GM10248 (cell line): ENCODE data around the gene FSTL4.

ENCODE experiments used
- CTCF ChIA-PET: fragments of 300-600 bp; sonication (Branson Sonifier 250); formaldehyde crosslinking; extraction: SDS; loops from one replicate; lab custom pipeline; 2021; ENCODE audit warnings: antibody characterized with exemption; lab: Yijun Ruan, JAX
- POLR2A ChIA-PET: fragments of 350-650 bp; sonication (Branson Sonifier 250); formaldehyde crosslinking; extraction: SDS; loops from one replicate; lab custom pipeline; 2020; ENCODE audit warnings: antibody characterized with exemption; lab: Yijun Ruan, JAX
- DNase-seq: peaks from one replicate; pipeline ENCODE4 v3.0.0; 2012; ENCODE audit errors: extremely low spot score
- TF ChIP-seq, protein P1 (sequence below): IDR thresholded peaks from 2 replicates; pipeline ENCODE4 v1.5.1; 2012; ENCODE audit warnings: mild to moderate bottlenecking, low read depth; ENCODE audit errors: extremely low read depth, missing control alignments, control extremely low read depth

Gene FSTL4

DNA sequence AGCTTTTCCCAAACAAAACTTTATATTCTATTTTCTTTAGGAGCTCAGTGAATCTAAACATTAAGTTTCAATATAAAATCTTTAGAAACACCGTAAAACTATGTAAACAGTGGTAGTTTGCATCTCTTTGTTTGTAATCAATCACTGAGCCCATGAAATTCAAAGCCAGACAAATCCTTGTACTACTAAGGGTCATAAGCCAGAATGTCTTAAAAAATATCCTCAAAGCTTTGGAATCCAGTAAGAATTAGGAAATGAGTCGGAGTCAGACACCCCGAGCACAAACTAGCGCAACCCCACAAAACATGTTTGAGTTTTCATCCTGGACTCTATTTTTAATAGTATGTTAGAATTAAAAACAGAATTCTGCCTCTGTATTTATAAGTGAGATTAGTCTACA lies 406.7 kb downstream of the FSTL4 start:
- TF ChIP-seq, protein P1, sequence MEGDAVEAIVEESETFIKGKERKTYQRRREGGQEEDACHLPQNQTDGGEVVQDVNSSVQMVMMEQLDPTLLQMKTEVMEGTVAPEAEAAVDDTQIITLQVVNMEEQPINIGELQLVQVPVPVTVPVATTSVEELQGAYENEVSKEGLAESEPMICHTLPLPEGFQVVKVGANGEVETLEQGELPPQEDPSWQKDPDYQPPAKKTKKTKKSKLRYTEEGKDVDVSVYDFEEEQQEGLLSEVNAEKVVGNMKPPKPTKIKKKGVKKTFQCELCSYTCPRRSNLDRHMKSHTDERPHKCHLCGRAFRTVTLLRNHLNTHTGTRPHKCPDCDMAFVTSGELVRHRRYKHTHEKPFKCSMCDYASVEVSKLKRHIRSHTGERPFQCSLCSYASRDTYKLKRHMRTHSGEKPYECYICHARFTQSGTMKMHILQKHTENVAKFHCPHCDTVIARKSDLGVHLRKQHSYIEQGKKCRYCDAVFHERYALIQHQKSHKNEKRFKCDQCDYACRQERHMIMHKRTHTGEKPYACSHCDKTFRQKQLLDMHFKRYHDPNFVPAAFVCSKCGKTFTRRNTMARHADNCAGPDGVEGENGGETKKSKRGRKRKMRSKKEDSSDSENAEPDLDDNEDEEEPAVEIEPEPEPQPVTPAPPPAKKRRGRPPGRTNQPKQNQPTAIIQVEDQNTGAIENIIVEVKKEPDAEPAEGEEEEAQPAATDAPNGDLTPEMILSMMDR: no peak
- DNase-seq: no peak
- POLR2A ChIA-PET: no interaction called here
- CTCF ChIA-PET: no interaction called here

DNA sequence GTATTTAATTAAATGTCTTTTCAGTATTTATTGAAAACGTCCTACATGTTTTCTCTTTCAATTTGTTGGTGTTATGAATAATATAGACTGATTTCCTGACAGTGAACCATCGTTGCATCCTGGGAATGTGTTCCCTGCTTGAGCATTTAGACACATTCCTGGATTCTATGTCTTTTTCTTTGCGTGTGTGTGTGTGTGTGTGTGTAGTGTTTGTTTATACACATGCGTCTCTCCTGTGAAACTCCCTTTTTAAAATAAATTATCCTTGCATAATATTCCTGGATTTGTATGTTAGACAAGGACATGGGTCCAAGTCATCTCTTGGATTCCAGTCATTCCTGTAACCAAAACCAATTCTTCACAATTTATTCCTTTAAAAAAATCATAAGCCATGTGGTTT lies 407.1 kb downstream of the FSTL4 start:
- POLR2A ChIA-PET: no interaction called here
- CTCF ChIA-PET: no interaction called here

DNA sequence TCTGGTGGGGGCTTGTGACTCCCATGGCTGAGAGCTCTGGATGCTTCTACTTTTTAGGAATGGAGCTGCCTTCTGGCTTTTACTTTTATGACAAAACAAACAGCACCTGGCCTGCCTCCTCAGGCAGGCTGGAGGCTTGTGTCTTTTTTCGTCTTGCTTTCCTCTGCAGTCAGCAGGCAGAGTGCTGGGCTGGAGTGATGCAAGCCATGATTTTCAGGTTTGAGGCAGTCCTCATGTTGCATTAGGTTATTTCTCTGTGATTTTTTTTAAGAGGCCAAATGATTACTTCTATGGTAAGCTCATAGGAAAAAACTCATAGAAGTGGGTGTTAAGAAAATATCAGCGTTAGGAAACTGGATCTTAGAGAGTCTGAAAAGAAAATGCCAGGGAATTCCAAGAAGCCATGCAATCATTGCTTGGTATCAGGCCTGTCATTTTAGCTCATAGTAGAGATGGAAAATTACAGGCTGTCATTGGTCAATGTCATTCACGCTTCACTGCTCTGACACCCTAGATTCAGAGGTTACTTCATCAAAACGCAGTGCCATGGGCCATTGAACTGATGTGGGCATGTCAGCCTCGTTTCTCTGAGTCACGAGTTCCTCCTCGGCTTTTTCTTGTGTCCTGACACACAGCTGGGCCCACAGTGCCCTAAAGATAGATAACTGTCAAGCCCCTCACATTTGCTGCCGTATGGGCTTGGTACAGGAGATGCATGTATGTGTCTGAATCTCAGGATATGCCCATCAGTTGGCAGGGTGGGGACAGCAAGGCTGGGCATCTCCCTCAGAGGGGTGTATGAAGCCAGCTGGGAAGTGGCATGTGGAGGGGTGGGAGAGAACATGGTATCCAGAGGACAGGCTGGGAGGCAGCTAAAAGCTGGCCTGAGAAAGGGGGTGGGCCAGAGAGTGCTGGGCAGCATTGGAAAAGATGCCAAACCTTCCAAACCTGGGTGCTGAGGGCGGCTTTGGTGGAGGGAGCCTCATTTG lies 408.7 kb downstream of the FSTL4 start:
- DNase-seq: no peak
- TF ChIP-seq, protein P1: no peak
- POLR2A ChIA-PET: no interaction called here
- CTCF ChIA-PET: interaction anchor here (1.3 kb wide), 1 partner anchor 64 kb away, joined by 3 read pairs; no protein-coding TSS in a partner anchor

More for the DNA sequence above, 407.1 kb downstream of the FSTL4 start:
- no peak for DNase-seq
- TF ChIP-seq, protein P1: no peak

DNA sequence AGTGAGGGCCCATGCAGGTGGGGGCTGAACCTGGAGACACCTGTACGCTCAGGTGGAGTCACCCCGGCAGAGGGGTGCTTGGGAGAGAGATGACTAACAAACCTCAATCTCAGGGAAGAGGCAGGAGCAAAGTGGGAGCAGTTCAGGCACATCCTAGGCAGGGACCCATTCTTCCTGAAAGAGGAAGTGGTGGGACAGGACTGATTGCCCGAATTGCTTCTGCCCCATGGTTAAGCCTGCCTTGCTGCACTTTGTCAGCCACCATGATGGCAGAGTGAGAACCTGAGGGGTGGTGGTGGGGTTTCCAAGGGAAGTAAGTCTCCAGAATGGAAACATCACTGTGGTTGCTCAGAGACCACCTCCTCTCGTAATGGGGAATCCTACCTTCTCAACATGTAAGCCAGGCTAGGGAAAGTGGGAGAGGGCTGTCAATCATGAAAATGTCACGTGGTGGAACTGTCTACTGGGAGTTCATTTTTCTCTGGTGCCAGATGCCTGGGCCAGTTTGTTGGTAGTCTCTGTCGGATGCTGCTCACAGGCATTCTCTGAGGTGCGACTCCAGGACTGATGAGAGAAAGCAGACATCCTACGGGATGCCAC lies 410.2 kb downstream of the FSTL4 start:
- ChIA-PET POLR2A (no interaction called here), CTCF (no interaction called here)
- TF ChIP-seq, protein P1: no peak
- DNase-seq: no peak

DNA sequence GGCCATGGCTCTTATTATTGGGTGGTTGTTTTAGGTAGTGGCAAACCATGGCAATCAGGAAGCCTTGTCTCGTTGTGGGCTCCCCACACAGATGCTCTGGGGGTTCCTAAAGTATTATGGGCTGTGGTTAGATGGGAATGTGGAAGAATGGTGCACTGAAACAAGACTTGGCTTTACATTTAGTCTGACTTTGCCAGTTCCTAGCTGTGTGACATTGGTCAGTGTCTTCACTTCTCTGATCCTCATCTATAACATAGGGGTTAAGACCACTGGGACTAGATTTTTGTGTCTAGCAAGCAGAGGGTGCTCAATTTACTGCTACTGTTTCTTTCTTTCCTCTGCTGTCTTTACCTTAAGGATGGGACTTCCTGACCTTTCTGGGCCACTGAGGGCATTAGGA lies 411.0 kb downstream of the FSTL4 start:
- POLR2A ChIA-PET: no interaction called here
- CTCF ChIA-PET: no interaction called here
- TF ChIP-seq, protein P1: no peak
- no peak for DNase-seq

DNA sequence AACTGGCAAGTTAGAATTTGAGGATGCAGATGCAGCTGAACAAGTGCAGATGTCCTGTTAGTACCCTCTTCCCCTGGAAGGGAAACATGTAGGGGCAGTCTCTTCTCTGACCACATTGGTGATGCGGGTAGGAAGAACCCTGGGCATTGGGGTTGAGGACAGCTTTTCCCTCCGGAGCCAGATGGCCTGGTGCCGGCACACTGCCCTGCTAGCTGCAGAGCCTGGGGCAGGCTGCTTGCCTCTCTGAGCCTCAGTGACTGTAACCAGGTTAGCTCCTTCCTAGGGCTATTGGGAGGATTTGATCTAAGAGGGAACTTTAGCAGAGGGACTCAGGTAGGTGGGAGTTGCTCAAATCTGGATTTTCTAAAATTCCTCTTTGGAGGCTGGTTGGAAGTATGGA lies 412.1 kb downstream of the FSTL4 start:
- POLR2A ChIA-PET: no interaction called here
- CTCF ChIA-PET: no interaction called here
- DNase-seq: no peak
- TF ChIP-seq, protein P1: no peak
